Measurements from ENCODE around the gene PDGFA. TPM values are rescaled to one million over a fixed set of nuclear protein-coding genes. Genes with fewer than 3 reads are reported as not detected.
A peak's percentile ranks its signal among the peaks of the same experiment; 100 is the strongest.

The PDGFA gene
- total RNA-seq, 1 donor from 2014 or later, result 12.9 TPM

DNA sequence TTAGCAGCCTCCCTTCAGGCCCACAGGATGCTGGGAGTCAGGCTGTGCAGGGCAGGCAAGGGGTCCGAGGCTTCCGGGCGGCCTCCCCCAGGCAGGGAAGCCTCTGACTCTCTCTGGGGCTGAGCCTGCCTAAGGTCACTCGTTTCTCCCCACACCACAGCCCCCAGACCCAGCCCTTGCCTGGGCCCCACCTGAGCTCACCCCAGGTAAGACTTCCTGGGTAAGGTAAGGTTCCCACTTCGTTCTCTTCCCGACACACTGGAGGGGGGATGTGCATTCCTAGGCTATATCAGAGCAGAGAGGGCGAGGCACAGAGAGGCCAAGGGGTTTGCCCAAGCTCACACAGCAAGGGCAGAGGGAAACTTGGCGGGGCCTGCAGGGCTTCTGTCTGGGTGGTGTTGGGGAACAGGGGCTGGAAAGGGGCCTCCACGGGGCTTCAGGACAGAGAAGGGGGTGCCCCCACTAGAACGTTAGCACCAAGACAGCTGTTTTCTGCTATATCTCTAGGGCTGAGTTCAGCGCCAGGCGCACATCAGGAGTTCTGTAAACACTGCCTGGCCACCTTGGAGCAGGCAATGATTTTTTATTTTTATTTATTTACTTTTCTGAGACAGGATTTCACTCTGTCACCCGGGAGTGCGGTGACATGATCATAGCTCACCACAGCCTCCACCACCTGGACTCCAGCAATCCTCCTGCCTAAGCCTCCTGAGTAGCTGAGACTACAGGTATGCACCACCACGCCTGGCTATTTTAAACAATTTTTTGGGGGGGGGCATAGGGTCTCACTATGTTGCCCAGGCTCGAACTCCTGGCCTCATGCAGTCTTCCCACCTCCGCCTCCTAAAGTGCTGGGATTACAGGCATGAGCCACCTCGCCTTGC, 24.9 kb upstream of the PDGFA start:
- no peak for DNase-seq
- Mint-ChIP-seq H3K4me3 (no peak overlapping the region), H3K27me3 (no peaks in the 10 kb centered on the region), H3K9me3 (no peaks in the 10 kb centered on the region), H3K36me3 (ENCODE audit: low read depth) (peaks cover 5% of the 10 kb centered on the region), H3K27ac (no peak overlapping the region), H3K4me1 (peaks cover 3% of the 10 kb centered on the region)
- intact Hi-C loops (cut with micrococcal nuclease), result no loop called here

DNA sequence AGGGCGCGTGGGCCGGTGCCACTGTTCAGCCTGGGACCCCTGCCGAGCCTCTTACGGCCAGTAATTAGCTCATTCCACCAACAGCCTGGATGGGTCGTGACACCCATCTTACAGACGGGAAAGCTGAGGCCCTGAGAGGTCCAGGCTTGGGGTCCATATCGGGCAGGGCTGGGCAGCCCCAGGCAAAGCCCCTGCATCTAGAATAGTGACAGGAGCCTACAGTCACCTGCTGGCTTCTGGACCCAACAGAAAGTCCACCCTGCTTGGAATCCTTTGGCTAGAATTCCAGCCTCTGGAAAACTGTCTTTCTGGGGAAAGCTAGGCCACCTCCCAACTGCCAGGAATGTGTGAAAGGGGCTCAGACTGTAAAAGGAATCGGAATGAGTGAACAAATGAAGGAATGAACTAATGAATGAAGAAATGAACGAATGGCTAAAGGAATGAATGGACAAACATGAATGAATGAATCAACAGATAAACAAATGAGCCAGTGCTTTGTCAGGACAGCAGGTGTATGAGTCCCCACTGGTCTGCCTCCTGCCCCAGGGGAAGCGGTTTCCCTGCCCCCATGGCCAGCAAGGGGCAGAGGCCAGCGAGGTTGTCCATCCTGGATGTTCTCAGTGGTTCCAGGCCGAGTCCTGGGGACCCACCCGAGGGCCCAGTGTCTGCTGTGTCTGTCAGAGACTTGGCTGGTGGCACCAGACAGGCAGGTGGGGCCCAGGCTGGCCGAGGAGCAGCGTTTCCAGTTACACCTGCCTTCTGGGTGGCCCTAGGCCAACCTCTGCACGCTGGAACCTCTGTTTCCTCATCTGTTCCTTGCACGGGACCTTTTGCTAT, 24.1 kb upstream of the PDGFA start:
- no peak for DNase-seq
- H3K9me3 Mint-ChIP-seq, result no peaks in the 10 kb centered on the region
- peaks cover 1% of the 10 kb centered on the region for H3K36me3 Mint-ChIP-seq (ENCODE audit: low read depth)
- H3K4me1 Mint-ChIP-seq, result peaks cover 3% of the 10 kb centered on the region
- no peak overlapping the region for H3K27ac Mint-ChIP-seq
- H3K27me3 Mint-ChIP-seq, result no peaks in the 10 kb centered on the region
- no peak overlapping the region for H3K4me3 Mint-ChIP-seq
- intact Hi-C loops (cut with micrococcal nuclease), result no loop called here

DNA sequence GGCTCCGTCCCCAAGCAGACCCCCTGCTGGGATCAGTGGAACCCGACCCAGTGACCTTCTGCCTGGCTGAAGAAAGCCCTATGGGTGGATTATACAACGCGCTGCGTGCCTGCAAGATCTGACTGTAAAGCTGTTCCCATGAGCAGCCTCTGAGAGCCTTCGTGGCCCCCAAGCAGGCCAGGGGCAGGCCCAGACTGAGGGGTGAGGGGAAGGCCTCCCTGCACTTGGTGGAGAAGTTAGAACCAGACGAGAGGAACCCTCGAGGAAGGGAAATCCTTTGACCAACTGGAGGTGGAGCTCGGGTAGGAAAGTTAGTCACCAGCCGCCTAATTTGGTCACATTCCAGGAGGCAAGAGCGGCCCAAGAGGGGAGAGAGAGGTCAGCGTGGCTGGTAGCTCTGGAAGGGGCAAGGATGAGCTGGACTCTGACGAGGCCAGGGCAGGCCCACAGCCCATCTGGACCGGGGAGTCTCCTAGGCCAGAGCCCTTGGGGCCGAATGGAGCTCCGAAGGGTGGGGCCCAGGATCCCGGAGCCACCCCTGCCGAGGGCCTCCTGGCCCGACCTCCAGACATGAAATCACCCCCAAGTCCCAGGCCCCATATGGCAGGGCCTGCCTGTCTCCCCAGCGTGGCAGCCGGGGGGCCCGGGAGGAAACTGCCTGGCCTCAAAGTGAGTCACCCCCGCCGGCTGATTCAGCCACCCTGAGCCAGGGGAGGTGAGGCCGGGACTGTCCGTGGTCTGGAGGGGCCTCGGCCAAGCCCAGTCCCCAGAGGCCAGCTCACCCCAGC, 23.3 kb upstream of the PDGFA start:
- no peak for DNase-seq
- Mint-ChIP-seq H3K9me3 (no peaks in the 10 kb centered on the region), H3K4me1 (peaks cover 3% of the 10 kb centered on the region), H3K27me3 (no peaks in the 10 kb centered on the region), H3K27ac (peak overlapping the region; percentile 54), H3K4me3 (no peak overlapping the region), H3K36me3 (ENCODE audit: low read depth) (no peaks in the 10 kb centered on the region)
- intact Hi-C loops (cut with micrococcal nuclease), result no loop called here

DNA sequence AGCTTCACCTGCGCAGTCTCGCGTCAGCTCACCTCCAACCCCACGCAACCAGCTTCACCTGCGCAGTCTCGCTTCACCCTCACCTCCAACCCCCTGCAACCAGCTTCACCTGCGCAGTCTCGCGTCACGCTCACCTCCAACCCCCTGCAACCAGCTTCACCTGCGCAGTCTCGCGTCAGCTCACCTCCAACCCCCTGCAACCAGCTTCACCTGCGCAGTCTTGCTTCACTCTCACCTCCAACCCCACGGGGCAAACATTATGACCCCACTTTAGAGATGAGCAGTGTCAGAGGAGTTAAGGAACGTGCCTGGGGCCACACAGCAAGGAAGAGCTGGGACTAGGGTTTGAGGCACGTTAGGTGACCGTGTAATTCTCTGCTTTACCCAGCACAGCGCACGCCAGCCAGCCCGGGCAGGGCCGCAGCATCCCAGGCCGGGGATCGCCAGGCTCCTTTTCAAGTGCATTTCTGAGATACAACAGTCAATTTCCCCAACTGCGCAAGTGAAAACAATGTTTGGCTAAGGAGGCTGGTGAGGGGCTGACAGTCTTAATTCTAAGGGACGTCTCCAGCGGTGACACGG, 22.6 kb upstream of the PDGFA start:
- no peaks in the 10 kb centered on the region for H3K36me3 Mint-ChIP-seq (ENCODE audit: low read depth)
- DNase-seq, result no peak
- no peaks in the 10 kb centered on the region for H3K27me3 Mint-ChIP-seq
- no peak overlapping the region for H3K27ac Mint-ChIP-seq
- intact Hi-C loops (cut with micrococcal nuclease), result no loop called here
- H3K4me1 Mint-ChIP-seq, result peaks cover 3% of the 10 kb centered on the region
- no peak overlapping the region for H3K4me3 Mint-ChIP-seq
- no peaks in the 10 kb centered on the region for H3K9me3 Mint-ChIP-seq

DNA sequence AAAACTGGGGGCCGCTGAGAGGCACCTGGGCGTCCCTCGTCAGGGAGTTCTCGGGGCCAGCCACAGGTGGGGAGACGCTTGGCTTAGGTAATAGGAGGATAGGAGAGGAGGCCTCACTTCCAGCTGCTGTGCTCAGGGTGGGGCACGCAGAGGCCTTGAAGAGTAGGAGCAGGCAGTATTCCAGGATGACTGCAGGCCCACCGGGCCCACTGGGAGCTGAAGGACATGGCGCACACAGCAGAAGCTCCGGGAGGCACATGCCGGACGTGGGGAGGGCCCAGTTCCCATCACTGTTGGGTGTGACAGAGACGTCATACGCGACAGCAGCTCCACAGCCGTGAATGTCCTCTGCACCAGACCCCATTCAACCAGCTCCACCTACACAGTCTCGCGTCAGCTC, 22.0 kb upstream of the PDGFA start:
- no peak overlapping the region for H3K27ac Mint-ChIP-seq
- DNase-seq, result no peak
- peaks cover 3% of the 10 kb centered on the region for H3K4me1 Mint-ChIP-seq
- no peak overlapping the region for H3K4me3 Mint-ChIP-seq
- no peaks in the 10 kb centered on the region for H3K36me3 Mint-ChIP-seq (ENCODE audit: low read depth)
- intact Hi-C loops (cut with micrococcal nuclease), result no loop called here
- no peaks in the 10 kb centered on the region for H3K9me3 Mint-ChIP-seq
- H3K27me3 Mint-ChIP-seq, result no peaks in the 10 kb centered on the region

DNA sequence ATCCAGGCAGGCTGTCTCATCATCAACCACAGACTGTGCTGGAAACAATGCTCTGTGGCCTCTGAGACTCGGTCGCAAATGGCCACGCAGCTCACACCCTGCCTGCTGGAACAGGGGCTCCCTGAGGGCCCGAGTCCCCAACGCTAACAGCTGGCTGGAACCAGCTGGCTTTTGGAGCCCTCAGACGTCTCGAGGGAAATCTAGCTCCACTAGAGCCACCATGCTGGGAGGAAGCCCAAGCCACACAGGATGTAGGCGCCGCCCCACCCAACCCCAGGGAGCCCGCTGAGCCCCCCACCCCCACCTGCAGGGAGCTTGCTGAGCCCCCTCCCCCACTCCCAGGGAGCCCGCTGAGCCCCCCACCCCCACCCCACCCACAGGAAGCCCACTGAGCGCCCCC, 21.4 kb upstream of the PDGFA start:
- Mint-ChIP-seq H3K4me1 (peaks cover 3% of the 10 kb centered on the region), H3K9me3 (no peaks in the 10 kb centered on the region), H3K27ac (no peak overlapping the region), H3K36me3 (ENCODE audit: low read depth) (no peaks in the 10 kb centered on the region), H3K27me3 (no peaks in the 10 kb centered on the region), H3K4me3 (no peak overlapping the region)
- DNase-seq, result no peak
- intact Hi-C loops (cut with micrococcal nuclease), result no loop called here

DNA sequence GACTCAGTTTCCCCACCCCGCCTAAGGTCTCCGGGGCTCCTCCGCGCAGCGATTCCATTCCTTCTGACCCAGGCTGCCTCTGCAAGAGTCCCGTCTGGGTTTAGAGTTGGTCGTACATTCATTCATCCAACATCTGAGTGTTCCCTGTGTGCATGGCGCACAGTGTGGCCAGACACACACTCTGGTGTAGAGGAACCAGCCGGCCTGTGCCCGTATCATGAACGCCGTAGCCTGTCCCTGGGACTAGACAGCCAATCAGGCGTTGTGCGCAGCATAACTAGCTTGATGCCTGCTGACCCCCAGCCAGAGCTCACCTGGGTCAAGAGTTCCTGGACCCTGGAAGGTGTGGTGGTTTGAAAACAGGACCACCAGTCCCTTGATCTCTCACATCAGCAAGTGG, 20.9 kb upstream of the PDGFA start:
- DNase-seq, result no peak
- no peak overlapping the region for H3K4me3 Mint-ChIP-seq
- H3K27me3 Mint-ChIP-seq, result no peaks in the 10 kb centered on the region
- no peaks in the 10 kb centered on the region for H3K36me3 Mint-ChIP-seq (ENCODE audit: low read depth)
- peaks cover 3% of the 10 kb centered on the region for H3K4me1 Mint-ChIP-seq
- no peaks in the 10 kb centered on the region for H3K9me3 Mint-ChIP-seq
- intact Hi-C loops (cut with micrococcal nuclease), result no loop called here
- no peak overlapping the region for H3K27ac Mint-ChIP-seq

DNA sequence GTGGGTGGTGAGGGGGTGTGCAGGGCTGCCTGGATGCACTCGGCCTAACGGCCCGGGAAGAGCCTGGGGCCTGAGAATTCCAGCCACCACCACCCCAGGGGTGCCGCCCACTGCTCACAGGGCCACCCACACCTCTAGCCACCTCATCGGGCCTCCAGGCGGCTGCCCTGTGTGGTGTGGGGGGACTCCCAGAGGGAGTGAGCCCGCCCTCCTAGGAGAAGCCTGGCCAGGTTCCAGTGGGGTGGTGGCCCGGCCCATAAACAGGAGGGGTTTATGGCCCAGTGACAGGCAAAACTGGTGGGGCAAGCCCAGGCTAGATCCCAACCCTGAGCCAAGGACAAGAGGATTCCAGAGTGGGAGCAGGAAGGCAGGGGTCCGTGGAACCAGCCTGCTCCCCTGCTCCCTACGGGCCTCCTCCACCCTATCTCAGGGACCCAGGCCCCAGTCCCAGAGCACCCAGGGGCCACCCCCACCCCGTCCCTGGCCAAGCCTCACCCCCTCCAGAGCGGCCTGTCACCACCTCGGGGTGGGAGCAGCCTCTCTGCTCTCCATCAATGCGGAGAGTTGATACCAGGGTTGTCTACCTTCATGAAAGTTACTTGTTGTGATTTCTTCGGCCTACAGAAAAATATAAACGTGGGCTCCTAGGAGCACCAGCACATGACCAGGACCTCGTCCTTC, 20.2 kb upstream of the PDGFA start:
- no peak overlapping the region for H3K4me3 Mint-ChIP-seq

DNA sequence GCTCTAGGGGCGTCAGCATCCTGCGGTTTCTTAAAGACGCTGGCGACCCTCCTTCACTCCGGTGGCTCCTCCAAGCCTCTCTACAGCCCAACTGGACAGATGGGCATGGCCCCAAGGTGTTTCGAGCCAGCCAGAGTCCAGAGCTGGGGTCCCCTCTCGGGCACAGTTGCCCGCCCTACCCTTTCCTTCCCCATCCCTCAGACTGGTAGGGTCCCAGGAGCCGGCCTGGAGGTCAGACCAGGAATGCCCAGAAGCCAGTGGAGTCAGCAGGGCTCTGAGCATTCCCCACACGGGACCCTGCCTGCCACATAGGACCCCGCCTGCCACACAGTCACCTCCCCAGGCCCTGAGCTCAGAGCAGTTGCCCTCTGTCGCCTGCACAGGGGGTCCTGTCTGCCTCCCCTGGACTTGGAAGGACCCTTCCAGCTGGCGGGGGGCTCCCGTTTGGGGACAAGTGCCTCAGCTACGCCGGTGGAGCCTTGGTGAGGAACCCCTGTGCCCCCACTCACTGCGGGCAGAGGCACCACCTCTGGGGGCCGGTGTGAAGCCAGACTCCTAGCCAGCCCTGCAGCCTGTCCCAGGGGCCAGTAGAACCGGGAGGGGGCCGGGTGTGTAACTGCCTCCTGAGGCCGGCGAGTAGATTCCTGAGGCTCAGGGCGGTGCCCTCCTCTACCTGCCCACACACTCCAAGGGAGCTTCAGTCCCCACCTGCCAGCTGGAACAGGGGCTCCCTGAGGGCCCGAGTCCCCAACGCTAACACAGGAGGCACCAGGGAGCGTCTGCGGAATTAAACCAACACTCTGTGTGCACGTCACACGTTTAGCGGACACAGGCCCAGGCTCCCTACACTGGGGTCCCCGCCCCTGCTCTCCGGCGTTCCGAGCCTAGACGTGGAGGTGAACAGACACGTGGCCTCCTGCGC, 19.4 kb upstream of the PDGFA start:
- Mint-ChIP-seq H3K36me3 (ENCODE audit: low read depth) (no peaks in the 10 kb centered on the region), H3K4me1 (peaks cover 3% of the 10 kb centered on the region), H3K27ac (no peak overlapping the region), H3K4me3 (no peak overlapping the region), H3K9me3 (no peaks in the 10 kb centered on the region), H3K27me3 (peaks cover under 1% of the 10 kb centered on the region)
- DNase-seq, result no peak
- intact Hi-C loops (cut with micrococcal nuclease), result no loop called here

More for the DNA sequence above, 20.2 kb upstream of the PDGFA start:
- Mint-ChIP-seq H3K27ac (no peak overlapping the region), H3K4me1 (peaks cover 3% of the 10 kb centered on the region), H3K27me3 (no peaks in the 10 kb centered on the region), H3K36me3 (ENCODE audit: low read depth) (no peaks in the 10 kb centered on the region), H3K9me3 (no peaks in the 10 kb centered on the region)
- intact Hi-C loops (cut with micrococcal nuclease), result no loop called here
- no peak for DNase-seq

DNA sequence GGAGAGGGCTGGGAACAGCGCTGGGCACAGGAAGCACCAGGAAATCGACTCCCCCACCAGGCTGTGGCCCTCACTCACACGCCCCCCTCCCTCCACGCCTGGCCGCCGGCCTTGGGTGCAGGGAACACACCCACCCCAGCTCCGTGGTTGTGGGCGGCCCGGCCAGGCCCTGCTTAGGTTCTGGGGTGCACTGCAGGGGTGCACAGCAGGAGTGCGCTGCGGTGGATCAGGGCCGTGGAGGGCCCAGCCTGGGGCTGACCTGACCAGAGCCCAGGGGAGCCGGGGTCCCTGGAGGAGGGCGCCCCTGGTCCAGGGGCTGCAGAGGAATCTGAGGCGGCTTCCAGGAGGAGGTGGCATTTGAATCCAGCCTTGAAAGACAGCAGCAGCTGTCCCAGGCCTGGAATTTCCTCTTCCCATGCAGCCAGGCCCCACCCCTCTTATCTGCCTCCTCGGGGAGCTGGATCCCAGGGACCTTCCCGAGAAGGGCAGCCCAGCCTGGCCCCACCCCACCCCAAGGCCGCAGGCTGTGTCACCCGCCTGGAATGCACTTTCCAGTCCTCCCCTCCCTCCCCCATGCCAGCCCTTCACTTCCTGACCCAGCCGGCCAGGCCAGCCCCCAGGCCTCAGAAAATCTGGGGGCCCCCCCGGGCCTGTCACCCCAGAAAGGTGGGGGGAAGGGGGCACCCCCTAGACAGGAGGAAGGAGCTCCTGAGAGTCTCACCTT, 18.4 kb upstream of the PDGFA start:
- no peak for DNase-seq
- Mint-ChIP-seq H3K27me3 (peaks cover 4% of the 10 kb centered on the region), H3K36me3 (ENCODE audit: low read depth) (no peaks in the 10 kb centered on the region), H3K4me1 (peaks cover 3% of the 10 kb centered on the region), H3K9me3 (no peaks in the 10 kb centered on the region), H3K4me3 (no peak overlapping the region), H3K27ac (no peak overlapping the region)
- intact Hi-C loops (cut with micrococcal nuclease), result no loop called here

DNA sequence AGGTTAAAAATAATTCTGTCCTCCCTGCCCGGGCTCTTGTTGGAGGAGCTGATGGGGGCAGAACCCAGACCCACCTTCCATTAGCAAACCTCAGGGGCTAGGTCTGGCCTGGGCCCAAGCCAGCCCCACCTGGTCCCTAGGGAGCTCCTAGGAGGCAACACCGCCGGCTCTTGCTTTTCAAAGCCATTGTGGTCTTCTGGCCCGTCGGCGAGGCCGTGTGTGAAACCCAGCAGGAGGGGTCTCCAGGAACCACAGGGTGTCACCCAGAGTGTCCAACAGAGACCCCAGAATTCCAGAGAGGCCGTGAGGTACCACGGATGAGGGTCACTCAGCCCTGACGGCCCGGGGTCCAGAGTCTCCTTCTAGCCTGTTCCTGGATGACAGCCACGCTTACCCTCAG, 16.6 kb upstream of the PDGFA start:
- DNase-seq, result no peak
- Mint-ChIP-seq H3K4me1 (peaks cover 4% of the 10 kb centered on the region), H3K9me3 (no peaks in the 10 kb centered on the region), H3K27me3 (peaks cover 5% of the 10 kb centered on the region), H3K27ac (no peak overlapping the region), H3K4me3 (no peak overlapping the region), H3K36me3 (ENCODE audit: low read depth) (no peaks in the 10 kb centered on the region)
- intact Hi-C loops (cut with micrococcal nuclease), result no loop called here

DNA sequence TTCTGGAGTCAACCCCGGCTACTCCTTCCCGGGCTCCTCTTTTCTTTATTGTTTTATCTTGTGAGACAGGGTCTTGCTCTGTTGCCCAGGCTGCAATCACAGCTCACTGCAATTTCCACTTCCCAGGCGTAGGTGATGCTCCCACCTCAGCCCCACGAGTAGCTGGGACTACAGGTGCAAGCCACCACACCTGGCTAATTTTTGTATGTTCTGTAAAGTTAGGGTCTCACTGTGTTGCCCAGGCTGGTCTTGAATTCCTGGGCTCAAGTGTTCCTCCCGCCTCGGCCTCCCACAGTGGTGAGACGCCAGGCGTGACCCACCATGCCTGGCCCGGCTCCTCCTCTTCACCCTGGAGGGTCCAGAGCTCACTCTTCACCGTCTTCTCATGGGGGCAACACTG, 15.3 kb upstream of the PDGFA start:
- H3K4me1 Mint-ChIP-seq, result peaks cover 5% of the 10 kb centered on the region
- H3K4me3 Mint-ChIP-seq, result no peak overlapping the region
- H3K27ac Mint-ChIP-seq, result no peak overlapping the region
- no peak for DNase-seq
- intact Hi-C loops (cut with micrococcal nuclease), result no loop called here
- no peaks in the 10 kb centered on the region for H3K9me3 Mint-ChIP-seq
- H3K27me3 Mint-ChIP-seq, result peaks cover 7% of the 10 kb centered on the region
- H3K36me3 Mint-ChIP-seq (ENCODE audit: low read depth), result no peaks in the 10 kb centered on the region
